HEK293 (cell line): ENCODE results near the gene RIMS4.

Source experiments
- BCL11A ChIP-seq: fragments of 450-650 bp; formaldehyde crosslinking; IDR thresholded peaks from 2 replicates; pipeline ENCODE4 v1.5.1; 2016; ENCODE audit warnings: low read depth, missing biosample characterization, missing genetic modification characterization
- ELK4 ChIP-seq: IDR thresholded peaks from 2 replicates; pipeline ENCODE4 v1.6.1; 2011; ENCODE audit warnings: mild to moderate bottlenecking, low read depth, low read length, borderline replicate concordance
- OVOL3 ChIP-seq: fragments of 450-650 bp; formaldehyde crosslinking; IDR thresholded peaks from 2 replicates; pipeline ENCODE4 v1.5.1; 2016; ENCODE audit warnings: missing biosample characterization, missing genetic modification characterization
- SP2 ChIP-seq: fragments of 450-650 bp; formaldehyde crosslinking; IDR thresholded peaks from 2 replicates; pipeline ENCODE4 v1.5.1; 2016; ENCODE audit warnings: missing biosample characterization, missing genetic modification characterization
- SP3 ChIP-seq: fragments of 450-650 bp; formaldehyde crosslinking; IDR thresholded peaks from 2 replicates; pipeline ENCODE4 v1.5.1; 2016; ENCODE audit warnings: missing biosample characterization, missing genetic modification characterization
- ZBTB11 ChIP-seq: fragments of 450-650 bp; formaldehyde crosslinking; conservative IDR thresholded peaks from 2 replicates; pipeline ENCODE4 v1.5.1; 2016; ENCODE audit warnings: low read depth, missing biosample characterization, missing genetic modification characterization
- ZBTB17 ChIP-seq: fragments of 450-650 bp; formaldehyde crosslinking; IDR thresholded peaks from 2 replicates; pipeline ENCODE4 v1.5.1; 2016; ENCODE audit warnings: missing biosample characterization, missing genetic modification characterization
- ZBTB7A ChIP-seq: fragments of 450-650 bp; formaldehyde crosslinking; IDR thresholded peaks from 2 replicates; pipeline ENCODE4 v1.5.1; 2016; ENCODE audit warnings: low read depth, missing biosample characterization, missing genetic modification characterization
- ZBTB8A ChIP-seq: fragments of 450-650 bp; formaldehyde crosslinking; IDR thresholded peaks from 2 replicates; pipeline ENCODE4 v1.5.1; 2016; ENCODE audit warnings: missing biosample characterization, missing genetic modification characterization
- ZFP41 ChIP-seq: fragments of 450-650 bp; formaldehyde crosslinking; IDR thresholded peaks from 2 replicates; pipeline ENCODE4 v1.5.1; 2016; ENCODE audit warnings: missing biosample characterization, missing genetic modification characterization, borderline replicate concordance
- ZIC2 ChIP-seq: fragments of 450-650 bp; formaldehyde crosslinking; IDR thresholded peaks from 2 replicates; pipeline ENCODE4 v1.5.1; 2016; ENCODE audit warnings: missing biosample characterization, missing genetic modification characterization
- ZNF174 ChIP-seq: fragments of 450-650 bp; formaldehyde crosslinking; IDR thresholded peaks from 2 replicates; pipeline ENCODE4 v1.5.0; 2017; ENCODE audit warnings: missing biosample characterization, mild to moderate bottlenecking, missing genetic modification characterization
- ZNF184 ChIP-seq: fragments of 450-650 bp; IDR thresholded peaks from 2 replicates; pipeline ENCODE4 v1.5.1; 2018; ENCODE audit warnings: missing biosample characterization, mild to moderate bottlenecking, missing genetic modification characterization
- ZNF19 ChIP-seq: fragments of 450-650 bp; formaldehyde crosslinking; IDR thresholded peaks from 2 replicates; pipeline ENCODE4; 2016; ENCODE audit warnings: missing biosample characterization, missing genetic modification characterization, low read depth
- ZNF2 ChIP-seq: fragments of 450-650 bp; formaldehyde crosslinking; IDR thresholded peaks from 2 replicates; pipeline ENCODE4 v1.5.1; 2016; ENCODE audit warnings: missing biosample characterization, missing genetic modification characterization
- ZNF221 ChIP-seq: fragments of 450-650 bp; formaldehyde crosslinking; IDR thresholded peaks from 2 replicates; pipeline ENCODE4 v1.5.1; 2017; ENCODE audit warnings: missing biosample characterization, missing genetic modification characterization, borderline replicate concordance
- ZNF223 ChIP-seq: fragments of 450-650 bp; formaldehyde crosslinking; IDR thresholded peaks from 2 replicates; pipeline ENCODE4 v1.5.1; 2016; ENCODE audit warnings: missing biosample characterization, missing genetic modification characterization
- ZNF302 ChIP-seq: fragments of 450-650 bp; formaldehyde crosslinking; IDR thresholded peaks from 2 replicates; pipeline ENCODE4 v1.5.1; 2016; ENCODE audit warnings: missing biosample characterization, missing genetic modification characterization, low read depth
- ZNF423 ChIP-seq: fragments of 450-650 bp; formaldehyde crosslinking; IDR thresholded peaks from 2 replicates; pipeline ENCODE4 v1.5.1; 2016; ENCODE audit warnings: missing biosample characterization, missing genetic modification characterization
- ZNF48 ChIP-seq: fragments of 450-650 bp; formaldehyde crosslinking; IDR thresholded peaks from 2 replicates; pipeline ENCODE4 v1.5.1; 2016; ENCODE audit warnings: missing biosample characterization, missing genetic modification characterization
- ZNF530 ChIP-seq: fragments of 450-650 bp; formaldehyde crosslinking; IDR thresholded peaks from 2 replicates; pipeline ENCODE4 v1.5.1; 2016; ENCODE audit warnings: low read depth, missing biosample characterization, missing genetic modification characterization
- ZNF544 ChIP-seq: fragments of 450-650 bp; formaldehyde crosslinking; IDR thresholded peaks from 2 replicates; pipeline ENCODE4 v1.5.0; 2017; ENCODE audit warnings: missing biosample characterization, missing genetic modification characterization
- ZNF585B ChIP-seq: fragments of 450-650 bp; formaldehyde crosslinking; IDR thresholded peaks from 2 replicates; pipeline ENCODE4 v1.5.1; 2016; ENCODE audit warnings: missing biosample characterization, missing genetic modification characterization
- ZNF610 ChIP-seq: fragments of 450-650 bp; formaldehyde crosslinking; IDR thresholded peaks from 2 replicates; pipeline ENCODE4 v1.5.1; 2016; ENCODE audit warnings: missing biosample characterization, missing genetic modification characterization, borderline replicate concordance
- ZNF624 ChIP-seq: fragments of 450-650 bp; formaldehyde crosslinking; IDR thresholded peaks from 2 replicates; pipeline ENCODE4 v1.5.1; 2017; ENCODE audit warnings: missing biosample characterization, missing genetic modification characterization
- ZNF645 ChIP-seq: fragments of 450-650 bp; formaldehyde crosslinking; IDR thresholded peaks from 2 replicates; pipeline ENCODE4; 2016; ENCODE audit warnings: missing biosample characterization, missing genetic modification characterization
- ZNF670 ChIP-seq: fragments of 450-650 bp; formaldehyde crosslinking; IDR thresholded peaks from 2 replicates; pipeline ENCODE4 v1.5.1; 2016; ENCODE audit warnings: missing biosample characterization, missing genetic modification characterization, low read depth
- ZNF76 ChIP-seq: fragments of 450-650 bp; formaldehyde crosslinking; IDR thresholded peaks from 2 replicates; pipeline ENCODE4; 2016; ENCODE audit warnings: low read depth, missing biosample characterization, missing genetic modification characterization, borderline replicate concordance
- ZNF830 ChIP-seq: fragments of 450-650 bp; IDR thresholded peaks from 2 replicates; pipeline ENCODE4 v1.5.0; 2018; ENCODE audit warnings: missing biosample characterization, missing genetic modification characterization, low read depth, mild to moderate bottlenecking, moderate library complexity
- ZNF843 ChIP-seq: fragments of 450-650 bp; formaldehyde crosslinking; IDR thresholded peaks from 2 replicates; pipeline ENCODE4 v1.5.1; 2016; ENCODE audit warnings: missing biosample characterization, missing genetic modification characterization
- ZSCAN16 ChIP-seq: fragments of 450-650 bp; formaldehyde crosslinking; IDR thresholded peaks from 2 replicates; pipeline ENCODE4 v1.5.1; 2016; ENCODE audit warnings: missing biosample characterization, missing genetic modification characterization
- ZSCAN18 ChIP-seq: fragments of 450-650 bp; formaldehyde crosslinking; IDR thresholded peaks from 2 replicates; pipeline ENCODE4 v1.5.1; 2016; ENCODE audit warnings: missing biosample characterization, missing genetic modification characterization

The RIMS4 gene

GRCh38 chr20:44736170-44737021, 74.0 kb downstream of the RIMS4 start (continued):
- no peak for TF ChIP-seq ZNF174 (tag by site-specific recombination)
- TF ChIP-seq OVOL3 (tag by site-specific recombination), result no peak
- no peak for TF ChIP-seq ZNF223 (tag by site-specific recombination)
- TF ChIP-seq ZNF843 (tag by site-specific recombination), result no peak
- no peak for TF ChIP-seq ZNF624 (tag by site-specific recombination)
- TF ChIP-seq ZIC2, result 0 out of 2 replicates have a peak, but pooled peaks have one; percentile 8
- TF ChIP-seq ZNF184 (tag by site-specific recombination), result no peak
- no peak for TF ChIP-seq ZNF670
- TF ChIP-seq ZNF830 (tag by site-specific recombination), result no peak
- TF ChIP-seq ZNF645 (tag by site-specific recombination), result no peak
- no peak for TF ChIP-seq ZNF2
- no peak for TF ChIP-seq ZNF585B
- no peak for TF ChIP-seq ZNF530 (tag by site-specific recombination)
- TF ChIP-seq ZNF221 (tag by site-specific recombination), result no peak
- TF ChIP-seq ZNF544 (tag by site-specific recombination), result no peak
- TF ChIP-seq SP2 (tag by site-specific recombination), result peak; percentile 56
- TF ChIP-seq ZNF48, result no peak
- peak; percentile 45 for TF ChIP-seq SP3 (tag by site-specific recombination)
- no peak for TF ChIP-seq ZNF302 (tag by site-specific recombination)
- TF ChIP-seq ZSCAN16 (tag by site-specific recombination), result no peak
- no peak for TF ChIP-seq ZNF610 (tag by site-specific recombination)
- peak; percentile 100 for TF ChIP-seq ZBTB17 (tag by site-specific recombination)
- peak; percentile 86 for TF ChIP-seq ZBTB11 (tag by site-specific recombination)
- no peak for TF ChIP-seq ZNF19
- 0 out of 2 replicates have a peak, but pooled peaks have one; percentile 56 for TF ChIP-seq ZNF76 (tag by site-specific recombination)
- TF ChIP-seq ELK4, result no peak
- TF ChIP-seq ZBTB7A (tag by site-specific recombination), result no peak
- no peak for TF ChIP-seq ZBTB8A (tag by site-specific recombination)
- TF ChIP-seq ZFP41 (tag by site-specific recombination), result no peak
- TF ChIP-seq BCL11A, result no peak
- TF ChIP-seq ZNF423, result no peak
- TF ChIP-seq ZSCAN18 (tag by site-specific recombination), result no peak
